ENCODE measurements around the gene NAXE. TPM values are rescaled to one million over a fixed set of nuclear protein-coding genes. Genes with fewer than 3 reads are reported as not detected.

The NAXE gene
- total RNA-seq, 6 donors from 2014 or later: 46.1 to 81.1 (median 60.0) TPM

GRCh38 chr1:156641761-156642264, 50.2 kb downstream of the NAXE start, which contains the start of gene BCAN:
TSS of gene BCAN (plus strand) at chr1:156642117. CDS start at chr1:156646055, 3,938 bp downstream.
- 1% methylated on average over 16 to 17 of the region's 46 CpGs for WGBS, 2 donors
- peaks cover 3 to 37% (median 25%) of the 10 kb centered on the region in 4 donors for H3K27me3 ChIP-seq
- no peak within 1 kb of the TSS for H3K27ac ChIP-seq
- DNase-seq: peak in 1 of 2 donors; percentile 81
- peak within 1 kb of the TSS in 3 of 4 donors; percentile 15 to 36 (median 34) for H3K4me3 ChIP-seq
- peaks cover 9 to 14% (median 11%) of the 10 kb centered on the region in 4 donors for H3K4me1 ChIP-seq
- TF ChIP-seq POLR2A (IDR thresholded peaks at IDR 0.05): no peak
- TF ChIP-seq POLR2AphosphoS5 (IDR thresholded peaks at IDR 0.05): no peak
- TF ChIP-seq, protein P1, sequence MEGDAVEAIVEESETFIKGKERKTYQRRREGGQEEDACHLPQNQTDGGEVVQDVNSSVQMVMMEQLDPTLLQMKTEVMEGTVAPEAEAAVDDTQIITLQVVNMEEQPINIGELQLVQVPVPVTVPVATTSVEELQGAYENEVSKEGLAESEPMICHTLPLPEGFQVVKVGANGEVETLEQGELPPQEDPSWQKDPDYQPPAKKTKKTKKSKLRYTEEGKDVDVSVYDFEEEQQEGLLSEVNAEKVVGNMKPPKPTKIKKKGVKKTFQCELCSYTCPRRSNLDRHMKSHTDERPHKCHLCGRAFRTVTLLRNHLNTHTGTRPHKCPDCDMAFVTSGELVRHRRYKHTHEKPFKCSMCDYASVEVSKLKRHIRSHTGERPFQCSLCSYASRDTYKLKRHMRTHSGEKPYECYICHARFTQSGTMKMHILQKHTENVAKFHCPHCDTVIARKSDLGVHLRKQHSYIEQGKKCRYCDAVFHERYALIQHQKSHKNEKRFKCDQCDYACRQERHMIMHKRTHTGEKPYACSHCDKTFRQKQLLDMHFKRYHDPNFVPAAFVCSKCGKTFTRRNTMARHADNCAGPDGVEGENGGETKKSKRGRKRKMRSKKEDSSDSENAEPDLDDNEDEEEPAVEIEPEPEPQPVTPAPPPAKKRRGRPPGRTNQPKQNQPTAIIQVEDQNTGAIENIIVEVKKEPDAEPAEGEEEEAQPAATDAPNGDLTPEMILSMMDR (IDR thresholded peaks at IDR 0.05): no peak
- TF ChIP-seq EP300 (IDR thresholded peaks at IDR 0.05): no peak
- ATAC-seq (ENCODE audit: low FRiP score in 2 of 2): peak in 1 of 2 donors; percentile 71
- H3K9me3 ChIP-seq: no peaks in the 10 kb centered on the region
- H3K36me3 ChIP-seq: no peaks in the 10 kb centered on the region

DNA sequence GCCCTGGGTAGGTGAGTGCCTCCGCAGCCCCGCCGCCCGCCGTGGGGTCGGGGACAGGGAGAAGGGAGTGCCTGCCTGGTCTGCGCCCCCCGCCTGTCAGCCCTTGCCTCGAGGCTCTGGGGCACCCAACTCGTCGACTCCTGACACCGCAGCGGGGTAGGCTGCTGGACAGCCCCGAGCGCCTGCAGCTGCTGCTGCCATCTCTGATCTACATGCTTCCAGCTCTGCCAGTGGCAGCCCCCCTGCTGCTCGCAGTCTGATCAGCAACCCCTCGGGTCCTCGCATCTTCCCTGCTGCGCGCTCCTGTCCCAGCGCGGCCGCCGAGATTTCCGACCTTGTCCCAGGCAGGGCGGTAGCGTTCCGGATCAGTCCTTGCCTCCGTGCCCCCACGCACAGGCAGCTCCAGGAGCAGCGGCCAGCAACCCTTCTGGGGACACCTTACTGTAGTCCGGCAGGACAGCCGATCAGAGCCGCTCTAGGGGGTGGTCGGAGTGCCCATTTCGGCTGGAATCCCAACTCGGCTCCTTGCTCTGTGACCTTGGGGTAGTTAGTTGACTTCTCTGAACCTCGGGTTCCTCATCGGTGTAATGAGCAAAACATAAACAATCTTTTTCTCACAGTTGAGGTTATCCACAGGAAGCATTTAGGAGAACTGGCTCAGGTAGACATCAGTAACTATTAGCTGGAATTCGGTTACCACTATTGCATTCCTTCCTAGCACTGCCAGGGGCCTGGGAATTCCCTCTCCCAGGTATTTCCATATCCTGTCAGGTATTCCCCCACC, 50.9 kb downstream of the NAXE start:
- Histone ChIP-seq H3K27ac (no peak overlapping the region), H3K4me1 (peaks cover 9 to 14% (median 11%) of the 10 kb centered on the region in 4 donors), H3K36me3 (no peaks in the 10 kb centered on the region), H3K27me3 (peaks cover 3 to 41% (median 25%) of the 10 kb centered on the region in 4 donors), H3K4me3 (peak overlapping the region in 3 of 4 donors; percentile 15 to 36 (median 34)), H3K9me3 (no peaks in the 10 kb centered on the region)
- TF ChIP-seq EP300 (IDR thresholded peaks at IDR 0.05) (no peak), POLR2A (IDR thresholded peaks at IDR 0.05) (no peak), POLR2AphosphoS5 (IDR thresholded peaks at IDR 0.05) (no peak)
- TF ChIP-seq, protein P1 (IDR thresholded peaks at IDR 0.05): no peak
- peak in 1 of 2 donors; percentile 20 for ATAC-seq (ENCODE audit: low FRiP score in 2 of 2)
- 26 to 35% methylated on average over 5 to 28 of the region's 40 CpGs for WGBS, 2 donors
- peak in 1 of 2 donors; percentile 78 for DNase-seq

GRCh38 chr1:156643049-156643777, 51.6 kb downstream of the NAXE start:
- 57 to 68% methylated on average over 6 of the region's 7 CpGs for WGBS, 2 donors
- no peak for TF ChIP-seq POLR2A (IDR thresholded peaks at IDR 0.05)
- peaks cover 3 to 43% (median 27%) of the 10 kb centered on the region in 4 donors for H3K27me3 ChIP-seq

GRCh38 chr1:156643778-156644092, 52.2 kb downstream of the NAXE start:
- peaks cover 3 to 43% (median 29%) of the 10 kb centered on the region in 4 donors for H3K27me3 ChIP-seq
- no peak overlapping the region for H3K4me3 ChIP-seq
- no peaks in the 10 kb centered on the region for H3K9me3 ChIP-seq
- TF ChIP-seq POLR2A (IDR thresholded peaks at IDR 0.05) (no peak), EP300 (IDR thresholded peaks at IDR 0.05) (no peak), POLR2AphosphoS5 (IDR thresholded peaks at IDR 0.05) (no peak)
- TF ChIP-seq, protein P1 (IDR thresholded peaks at IDR 0.05): no peak
- no peak overlapping the region for H3K27ac ChIP-seq
- H3K4me1 ChIP-seq: peaks cover 9 to 14% (median 11%) of the 10 kb centered on the region in 4 donors
- ATAC-seq (ENCODE audit: low FRiP score in 2 of 2) (no peak), DNase-seq (no peak)
- no peaks in the 10 kb centered on the region for H3K36me3 ChIP-seq
- 63 to 66% methylated on average over 6 to 7 of the region's 7 CpGs for WGBS, 2 donors

More at GRCh38 chr1:156643049-156643777, 51.6 kb downstream of the NAXE start:
- no peaks in the 10 kb centered on the region for H3K36me3 ChIP-seq
- H3K4me1 ChIP-seq: peaks cover 9 to 14% (median 11%) of the 10 kb centered on the region in 4 donors
- H3K27ac ChIP-seq: no peak overlapping the region
- H3K9me3 ChIP-seq: no peaks in the 10 kb centered on the region
- DNase-seq: no peak
- no peak overlapping the region for H3K4me3 ChIP-seq
- ATAC-seq (ENCODE audit: low FRiP score in 2 of 2): no peak

Other genes starting within 250 kb of the NAXE start
- under 1 TPM in 1 of 6 donors, not detected in 5; 0.24 TPM for gene RHBG, start 222.6 kb upstream of the NAXE start, total RNA-seq
- 100 to 1,000 TPM in 2 of 6 donors, 10 to 100 TPM in 4; 42.7 to 146 (median 58.7) TPM for gene MEF2D, start 91.0 kb upstream of the NAXE start, total RNA-seq
- 10 to 100 TPM in 1 of 6 donors, 1 to 10 TPM in 4, under 1 TPM in 1; under 0.01 to 16.0 (median 2.2) TPM for gene IQGAP3, start 19.2 kb upstream of the NAXE start, total RNA-seq
- under 1 TPM in 1 of 6 donors, not detected in 5; 0.20 TPM for gene TTC24, start 12.1 kb upstream of the NAXE start, total RNA-seq
- 10 to 100 TPM in 5 of 6 donors, 1 to 10 TPM in 1; 5.7 to 26.2 (median 19.4) TPM for gene GPATCH4, start 9.7 kb downstream of the NAXE start, total RNA-seq
- gene HAPLN2, start 27.6 kb downstream of the NAXE start, total RNA-seq: 1 to 10 TPM in 1 of 6 donors, under 1 TPM in 2, not detected in 3; 0.14 to 5.0 (median 0.37) TPM
- gene BCAN, start 50.3 kb downstream of the NAXE start, total RNA-seq: under 1 TPM in 2 of 6 donors, not detected in 4; 0.11 to 0.13 TPM
- 10 to 100 TPM; 25.9 to 93.5 (median 34.3) TPM for gene NES, start 85.6 kb downstream of the NAXE start, total RNA-seq
- 1 to 10 TPM in 4 of 6 donors, under 1 TPM in 1, not detected in 1; 0.76 to 8.1 (median 3.9) TPM for gene CRABP2, start 113.8 kb downstream of the NAXE start, total RNA-seq
- gene METTL25B, start 136.7 kb downstream of the NAXE start, total RNA-seq: 100 to 1,000 TPM in 1 of 6 donors, 10 to 100 TPM in 5; 23.4 to 131 (median 39.9) TPM
- 10 to 100 TPM; 10.8 to 38.8 (median 22.9) TPM for gene ISG20L2, start 137.0 kb downstream of the NAXE start, total RNA-seq
- gene MRPL24, start 149.3 kb downstream of the NAXE start, total RNA-seq: 10 to 100 TPM; 19.6 to 52.5 (median 40.8) TPM
- 100 to 1,000 TPM; 129 to 231 (median 182) TPM for gene HDGF, start 159.9 kb downstream of the NAXE start, total RNA-seq
- 10 to 100 TPM; 36.5 to 52.4 (median 40.8) TPM for gene PRCC, start 175.8 kb downstream of the NAXE start, total RNA-seq
- gene SH2D2A, start 225.1 kb downstream of the NAXE start, total RNA-seq: 1 to 10 TPM; 2.3 to 8.4 (median 5.0) TPM